MM.1S (cell line): Measurements from ENCODE around the gene MYO1C.

Source experiments
- DNase-seq: peaks from one replicate; pipeline ENCODE4 v3.0.0-alpha.2; 2015
- H2AFZ ChIP-seq: fragments of 300-600 bp; sonication (generic); 2 replicates; pipeline ENCODE4 v1.6.0; 2016; ENCODE audit warnings: antibody characterized with exemption, low read length
- H3F3A ChIP-seq: fragments of 300-600 bp; sonication (generic); 2 replicates; pipeline ENCODE4 v1.6.1; 2016; ENCODE audit warnings: mild to moderate bottlenecking, antibody characterized with exemption, low read length, moderate library complexity, mixed read lengths; ENCODE audit not compliant: insufficient read depth
- H3K27ac ChIP-seq: fragments of 300-600 bp; sonication (generic); 2 replicates; pipeline ENCODE4 v1.5.1; 2016; ENCODE audit warnings: mild to moderate bottlenecking, low read length
- H3K27me3 ChIP-seq: fragments of 300-600 bp; sonication (generic); replicated peaks from 2 replicates; pipeline ENCODE4 v1.6.0; 2016; ENCODE audit warnings: low read length; ENCODE audit not compliant: insufficient read depth
- H3K36me3 ChIP-seq: fragments of 300-600 bp; sonication (generic); replicated peaks from 2 replicates; pipeline ENCODE4 v1.6.1; 2016; ENCODE audit warnings: mild to moderate bottlenecking, low read length, mixed read lengths; ENCODE audit not compliant: insufficient read depth
- H3K4me1 ChIP-seq: fragments of 300-600 bp; sonication (generic); 2 replicates; pipeline ENCODE4 v1.6.1; 2016; ENCODE audit warnings: low read length, mixed read lengths
- H3K4me2 ChIP-seq: fragments of 300-600 bp; sonication (generic); 2 replicates; pipeline ENCODE4 v1.6.0; 2016; ENCODE audit warnings: low read depth, low read length
- H3K4me3 ChIP-seq: fragments of 300-600 bp; sonication (generic); 2 replicates; pipeline ENCODE4 v1.5.1; 2016; ENCODE audit warnings: low read length, mixed read lengths
- H3K79me2 ChIP-seq: fragments of 300-600 bp; sonication (generic); 2 replicates; pipeline ENCODE4 v1.6.1; 2016; ENCODE audit warnings: mixed run types, low read length, mixed read lengths
- H3K9ac ChIP-seq: fragments of 300-600 bp; sonication (generic); 2 replicates; pipeline ENCODE4 v1.6.1; 2016; ENCODE audit warnings: low read length, mixed read lengths
- H3K9me2 ChIP-seq: fragments of 300-600 bp; sonication (generic); replicated peaks from 2 replicates; pipeline ENCODE4 v1.6.1; 2016; ENCODE audit warnings: mild to moderate bottlenecking, low read length, mixed read lengths; ENCODE audit not compliant: insufficient read depth
- H3K9me3 ChIP-seq: fragments of 300-600 bp; sonication (generic); replicated peaks from 2 replicates; pipeline ENCODE4 v1.6.1; 2016; ENCODE audit warnings: mild to moderate bottlenecking, low read length, mixed read lengths; ENCODE audit not compliant: insufficient read depth
- H4K20me1 ChIP-seq: fragments of 300-600 bp; sonication (generic); 2 replicates; pipeline ENCODE4 v1.6.1; 2016; ENCODE audit warnings: mild to moderate bottlenecking, low read length, moderate library complexity, mixed read lengths; ENCODE audit not compliant: insufficient read depth
- CTCF ChIP-seq: fragments of 300-600 bp; sonication (generic); IDR thresholded peaks from 2 replicates; pipeline ENCODE4 v1.5.1; 2016; ENCODE audit warnings: antibody characterized with exemption, low read length, mixed read lengths
- EZH2 ChIP-seq: fragments of 300-600 bp; sonication (generic); optimal IDR thresholded peaks from 2 replicates; pipeline ENCODE3; 2017; ENCODE audit warnings: low read depth, mild to moderate bottlenecking, antibody characterized with exemption, low read length, mixed read lengths
- EZH2phosphoT487 ChIP-seq: fragments of 300-600 bp; sonication (generic); IDR thresholded peaks from 2 replicates; pipeline ENCODE4 v1.6.1; 2018; ENCODE audit warnings: antibody characterized with exemption, low read length

MYO1C gene

GRCh38 chr17:1505586-1505985, 13.1 kb upstream of the MYO1C start:
- no peaks in the 10 kb centered on the region for H3K4me1 ChIP-seq
- H3K27me3 ChIP-seq = no peaks in the 10 kb centered on the region
- H3K9ac ChIP-seq = no peak overlapping the region
- no peaks in the 10 kb centered on the region for H4K20me1 ChIP-seq
- no peak overlapping the region for H3K4me3 ChIP-seq
- H2AFZ ChIP-seq = no peak overlapping the region
- no peak overlapping the region for H3K27ac ChIP-seq
- H3K79me2 ChIP-seq = no peaks in the 10 kb centered on the region
- no peaks in the 10 kb centered on the region for H3K9me2 ChIP-seq
- DNase-seq = no peak
- H3K36me3 ChIP-seq = no peaks in the 10 kb centered on the region
- H3K9me3 ChIP-seq = no peaks in the 10 kb centered on the region
- TF ChIP-seq CTCF (no peak), EZH2 (no peak), EZH2phosphoT487 (no peak)
- H3K4me2 ChIP-seq = no peak overlapping the region
- no peaks in the 10 kb centered on the region for H3F3A ChIP-seq

GRCh38 chr17:1504866-1505265, 12.4 kb upstream of the MYO1C start:
- no peaks in the 10 kb centered on the region for H3K27me3 ChIP-seq
- no peak overlapping the region for H3K27ac ChIP-seq
- H3K9me3 ChIP-seq = no peaks in the 10 kb centered on the region
- no peaks in the 10 kb centered on the region for H3K4me1 ChIP-seq
- no peaks in the 10 kb centered on the region for H3F3A ChIP-seq
- H3K9ac ChIP-seq = no peak overlapping the region
- H3K9me2 ChIP-seq = no peaks in the 10 kb centered on the region
- DNase-seq = no peak
- TF ChIP-seq EZH2phosphoT487 (no peak), EZH2 (no peak), CTCF (no peak)
- no peaks in the 10 kb centered on the region for H3K79me2 ChIP-seq
- H4K20me1 ChIP-seq = no peaks in the 10 kb centered on the region
- H2AFZ ChIP-seq = no peak overlapping the region
- no peaks in the 10 kb centered on the region for H3K36me3 ChIP-seq
- H3K4me3 ChIP-seq = no peak overlapping the region
- no peak overlapping the region for H3K4me2 ChIP-seq

- H2AFZ ChIP-seq = no peak overlapping the region
- no peak overlapping the region for H3K4me3 ChIP-seq
- H3K9me2 ChIP-seq = no peaks in the 10 kb centered on the region
- no peaks in the 10 kb centered on the region for H3K36me3 ChIP-seq
- TF ChIP-seq EZH2phosphoT487 (no peak), CTCF (no peak), EZH2 (no peak)
- DNase-seq = no peak
- H3K79me2 ChIP-seq = no peaks in the 10 kb centered on the region
- H3K27ac ChIP-seq = no peak overlapping the region
- H3K4me1 ChIP-seq = no peaks in the 10 kb centered on the region
- H3K4me2 ChIP-seq = no peak overlapping the region
- no peaks in the 10 kb centered on the region for H4K20me1 ChIP-seq
- H3K27me3 ChIP-seq = no peaks in the 10 kb centered on the region
- no peaks in the 10 kb centered on the region for H3F3A ChIP-seq
- no peak overlapping the region for H3K9ac ChIP-seq
- no peaks in the 10 kb centered on the region for H3K9me3 ChIP-seq
These were observed 11.2 kb upstream of the MYO1C start for GRCh38 chr17:1503699-1504098.
